Measurements from ENCODE around the gene KRTAP5-11.
"Not testable (repeated sequence)": the region's sequence is repeated elsewhere in the genome, so short reads cannot be mapped to it uniquely, and the experiment has no call there.

KRTAP5-11 gene

GRCh38 chr11:71551711-71552110 is 31.0 kb downstream of the KRTAP5-11 start:
- H3K27ac ChIP-seq = no peak overlapping the region
- no peaks in the 10 kb centered on the region for H3K27me3 ChIP-seq
- H4K20me1 ChIP-seq = no peaks in the 10 kb centered on the region
- 0 out of 2 replicates have a peak, but pooled peaks cover 2% of the 10 kb centered on the region for H3K9me3 ChIP-seq
- H3K4me2 ChIP-seq = no peak overlapping the region
- no peak overlapping the region for H3K9ac ChIP-seq
- H3K36me3 ChIP-seq = no peaks in the 10 kb centered on the region
- TF ChIP-seq Cebpa-rat (IDR thresholded peaks at IDR 0.05) = no peak
- H3K4me1 ChIP-seq = peaks cover 29% of the 10 kb centered on the region
- no peak overlapping the region for H3K4me3 ChIP-seq

DNA sequence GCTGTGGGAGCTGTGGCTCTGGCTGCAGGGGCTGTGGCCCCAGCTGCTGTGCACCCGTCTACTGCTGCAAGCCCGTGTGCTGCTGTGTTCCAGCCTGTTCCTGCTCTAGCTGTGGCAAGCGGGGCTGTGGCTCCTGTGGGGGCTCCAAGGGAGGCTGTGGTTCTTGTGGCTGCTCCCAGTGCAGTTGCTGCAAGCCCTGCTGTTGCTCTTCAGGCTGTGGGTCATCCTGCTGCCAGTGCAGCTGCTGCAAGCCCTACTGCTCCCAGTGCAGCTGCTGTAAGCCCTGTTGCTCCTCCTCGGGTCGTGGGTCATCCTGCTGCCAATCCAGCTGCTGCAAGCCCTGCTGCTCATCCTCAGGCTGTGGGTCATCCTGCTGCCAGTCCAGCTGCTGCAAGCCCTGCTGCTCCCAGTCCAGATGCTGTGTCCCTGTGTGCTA is 33.9 kb downstream of the KRTAP5-11 start:
- Histone ChIP-seq H3K9me3 (peaks cover 16% of the 10 kb centered on the region), H3K4me3 (no peak overlapping the region), H4K20me1 (no peaks in the 10 kb centered on the region), H3K9ac (no peak overlapping the region), H3K27me3 (no peaks in the 10 kb centered on the region), H3K36me3 (no peaks in the 10 kb centered on the region), H3K4me1 (peaks cover 56% of the 10 kb centered on the region), H3K4me2 (peak overlapping the region; percentile 69), H3K27ac (no peak overlapping the region)
- TF ChIP-seq Cebpa-rat (IDR thresholded peaks at IDR 0.05) = no peak

DNA sequence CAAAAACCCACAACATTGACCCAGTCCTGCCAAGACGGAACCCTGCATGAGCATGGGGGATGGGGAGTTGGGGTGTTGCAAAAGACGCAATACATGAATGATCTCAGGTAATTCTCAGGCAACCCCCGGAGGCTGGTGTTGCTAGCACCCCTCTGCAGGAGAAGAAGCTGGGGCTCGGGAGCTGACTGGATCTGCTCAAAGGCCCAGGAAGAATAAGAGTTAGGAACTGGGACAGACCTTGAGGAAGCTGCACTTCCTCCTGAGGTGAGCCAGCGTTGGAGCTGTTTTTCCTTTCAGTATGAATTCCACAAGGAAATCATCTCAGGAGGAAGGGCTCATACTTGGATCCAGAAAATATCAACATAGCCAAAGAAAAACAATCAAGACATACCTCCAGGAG is 34.6 kb downstream of the KRTAP5-11 start, which contains the start of gene KRTAP5-9:
Gene KRTAP5-9 (plus strand): TSS at position 301 of the 400 bp plus-strand sequence. CDS start 238 bp downstream, outside the sequence.
- Histone ChIP-seq H3K36me3 (no peaks in the 10 kb centered on the region), H3K4me3 (no peak within 1 kb of the TSS), H4K20me1 (no peaks in the 10 kb centered on the region), H3K27me3 (no peaks in the 10 kb centered on the region), H3K9ac (no peak within 1 kb of the TSS), H3K4me1 (peaks cover 62% of the 10 kb centered on the region), H3K4me2 (peak within 1 kb of the TSS; percentile 69), H3K9me3 (peaks cover 16% of the 10 kb centered on the region), H3K27ac (no peak within 1 kb of the TSS)
- TF ChIP-seq Cebpa-rat (IDR thresholded peaks at IDR 0.05) = no peak

DNA sequence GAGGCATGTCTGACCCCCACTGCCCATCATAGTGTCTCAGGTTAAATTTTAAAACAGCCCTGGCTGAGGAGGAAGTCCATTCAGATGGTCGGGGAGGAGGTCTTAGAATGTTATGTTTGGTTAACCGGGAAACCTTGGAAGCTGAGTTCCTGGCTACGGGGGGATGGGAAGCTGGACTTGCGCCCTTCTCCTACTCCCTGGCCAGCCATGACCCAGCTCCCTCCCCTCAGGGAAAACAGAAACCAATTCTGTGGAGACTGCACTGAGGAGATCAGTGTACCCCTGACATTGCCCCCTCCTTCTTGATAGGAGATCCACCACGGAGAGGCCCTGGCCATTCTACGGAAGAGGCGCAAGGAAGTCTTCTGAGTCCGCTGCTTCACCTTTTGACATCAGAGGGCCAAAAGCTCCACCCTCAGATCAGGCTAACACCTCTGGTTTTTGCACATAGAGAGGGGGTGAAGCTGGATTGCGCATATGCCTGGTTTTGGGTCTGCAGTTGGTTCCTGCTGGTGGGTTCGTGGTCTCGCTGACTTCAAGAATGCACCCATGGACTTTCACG is 37.2 kb downstream of the KRTAP5-11 start:
- no peaks in the 10 kb centered on the region for H4K20me1 ChIP-seq
- TF ChIP-seq Cebpa-rat (IDR thresholded peaks at IDR 0.05) = no peak
- peak overlapping the region; percentile 92 for H3K4me2 ChIP-seq
- H3K36me3 ChIP-seq = no peaks in the 10 kb centered on the region
- H3K9ac ChIP-seq = no peak overlapping the region
- no peak overlapping the region for H3K4me3 ChIP-seq
- H3K4me1 ChIP-seq = peaks cover 77% of the 10 kb centered on the region
- peaks cover 31% of the 10 kb centered on the region for H3K9me3 ChIP-seq
- no peaks in the 10 kb centered on the region for H3K27me3 ChIP-seq
- peak overlapping the region; percentile 38; the same call in 1 of the 2 replicates for H3K27ac ChIP-seq

DNA sequence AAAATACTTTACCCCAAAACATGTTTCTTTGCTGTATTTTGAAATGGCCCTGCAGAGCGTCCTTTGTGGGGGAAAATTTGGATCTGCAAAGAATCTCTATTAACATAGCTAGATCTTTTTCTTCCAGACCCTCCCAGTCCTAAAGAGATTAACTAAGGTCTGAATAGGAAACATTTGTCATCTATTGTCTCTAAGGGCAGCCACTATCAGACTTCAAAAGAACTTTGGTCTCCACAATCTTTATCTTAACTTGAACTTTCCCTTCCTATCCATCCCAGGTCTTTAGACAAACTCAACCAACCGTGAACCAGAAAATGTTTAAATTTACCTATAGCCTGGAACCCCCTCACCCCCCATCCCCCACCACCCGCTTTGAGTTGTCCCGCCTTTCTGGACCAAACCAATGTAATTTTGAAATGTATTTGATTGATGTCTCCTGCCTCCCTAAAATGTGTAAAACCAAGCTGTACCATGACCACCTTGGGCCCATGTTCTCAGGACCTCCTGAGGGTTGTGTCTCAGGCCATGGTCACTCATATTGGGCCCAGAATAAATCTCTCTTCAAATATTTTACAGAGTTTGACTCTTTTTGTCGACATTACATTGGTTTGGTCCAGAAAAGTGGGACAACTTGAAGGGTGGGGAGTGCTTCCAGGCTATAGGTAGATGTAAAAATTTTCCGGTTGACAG is 38.0 kb downstream of the KRTAP5-11 start:
- Histone ChIP-seq H3K4me3 (no peak overlapping the region), H3K4me2 (peak overlapping the region; percentile 92), H3K9ac (no peak overlapping the region), H3K27me3 (no peaks in the 10 kb centered on the region), H4K20me1 (no peaks in the 10 kb centered on the region), H3K4me1 (peaks cover 77% of the 10 kb centered on the region), H3K27ac (peak overlapping the region; percentile 81), H3K9me3 (peaks cover 40% of the 10 kb centered on the region), H3K36me3 (no peaks in the 10 kb centered on the region)
- no peak for TF ChIP-seq Cebpa-rat (IDR thresholded peaks at IDR 0.05)

- peak overlapping the region; percentile 69; the same call in 1 of the 2 replicates for H3K9ac ChIP-seq
- peak overlapping the region; percentile 92 for H3K4me2 ChIP-seq
- H3K27me3 ChIP-seq = no peaks in the 10 kb centered on the region
- peaks cover 41% of the 10 kb centered on the region for H3K9me3 ChIP-seq
- no peak for TF ChIP-seq Cebpa-rat (IDR thresholded peaks at IDR 0.05)
- peak overlapping the region; percentile 38 for H3K4me3 ChIP-seq
- peaks cover 73% of the 10 kb centered on the region for H3K4me1 ChIP-seq
- H4K20me1 ChIP-seq = no peaks in the 10 kb centered on the region
- peak overlapping the region; percentile 81 for H3K27ac ChIP-seq
- no peaks in the 10 kb centered on the region for H3K36me3 ChIP-seq
These were observed 38.8 kb downstream of the KRTAP5-11 start for GRCh38 chr11:71543866-71544265.

- Histone ChIP-seq H3K4me3 (peak overlapping the region; percentile 38), H3K36me3 (no peaks in the 10 kb centered on the region), H3K4me1 (peaks cover 73% of the 10 kb centered on the region), H3K9ac (peak overlapping the region; percentile 69), H3K27ac (peak overlapping the region; percentile 81), H3K27me3 (no peaks in the 10 kb centered on the region), H3K4me2 (peak overlapping the region; percentile 92), H4K20me1 (no peaks in the 10 kb centered on the region), H3K9me3 (peaks cover 41% of the 10 kb centered on the region)
- TF ChIP-seq Cebpa-rat (IDR thresholded peaks at IDR 0.05) = no peak
These were observed 39.5 kb downstream of the KRTAP5-11 start for GRCh38 chr11:71542879-71543777.

GRCh38 chr11:71542382-71542781 is 40.3 kb downstream of the KRTAP5-11 start:
- H3K36me3 ChIP-seq = no peaks in the 10 kb centered on the region
- no peak overlapping the region for H3K9ac ChIP-seq
- peaks cover 73% of the 10 kb centered on the region for H3K4me1 ChIP-seq
- no peak overlapping the region for H3K4me3 ChIP-seq
- no peak for TF ChIP-seq Cebpa-rat (IDR thresholded peaks at IDR 0.05)
- peak overlapping the region; percentile 92 for H3K4me2 ChIP-seq
- peak overlapping the region; percentile 81; the same call in 1 of the 2 replicates for H3K27ac ChIP-seq
- H3K9me3 ChIP-seq = peaks cover 41% of the 10 kb centered on the region
- no peaks in the 10 kb centered on the region for H3K27me3 ChIP-seq
- H4K20me1 ChIP-seq = no peaks in the 10 kb centered on the region

- not testable (repeated sequence) for H3K27ac ChIP-seq, H3K27me3 ChIP-seq
- H3K4me1 ChIP-seq = peaks cover 59% of the 10 kb centered on the region
These were observed 42.0 kb downstream of the KRTAP5-11 start for GRCh38 chr11:71540521-71541304.

GRCh38 chr11:71539971-71540370 is 42.7 kb downstream of the KRTAP5-11 start:
- H3K27ac ChIP-seq, H3K36me3 ChIP-seq, H3K9ac ChIP-seq, H3K27me3 ChIP-seq, H3K4me3 ChIP-seq, H4K20me1 ChIP-seq, H3K4me2 ChIP-seq: not testable (repeated sequence)
- H3K4me1 ChIP-seq = peaks cover 52% of the 10 kb centered on the region
- H3K9me3 ChIP-seq = peaks cover 25% of the 10 kb centered on the region

More at GRCh38 chr11:71540521-71541304, 42.0 kb downstream of the KRTAP5-11 start:
- not testable (repeated sequence) for H3K4me3 ChIP-seq, H4K20me1 ChIP-seq, H3K36me3 ChIP-seq, H3K9ac ChIP-seq, H3K4me2 ChIP-seq
- peaks cover 29% of the 10 kb centered on the region for H3K9me3 ChIP-seq

Data from BLaER1 (cell line).